HepG2 (cell line): ENCODE measurements around the gene STARD13. TPM values are rescaled to one million over a fixed set of nuclear protein-coding genes. Genes with fewer than 3 reads are reported as not detected.

Experiments
- CBX1 ChIP-seq: IDR thresholded peaks from one replicate; pipeline ENCODE4 v1.6.1; 2016; ENCODE audit warnings: antibody characterized with exemption, low read depth
- CREB1 ChIP-seq, 2 experiments: fragments of 450-650 bp in 1 of 2; IDR thresholded peaks; 2 replicates each; pipeline ENCODE4 v1.6.1; 2016 to 2017; ENCODE audit warnings: control low read depth in 1 of 2, mild to moderate bottlenecking in 1 of 2, missing compliant biosample characterization in 1 of 2, missing genetic modification characterization in 1 of 2
- GTF3A ChIP-seq: sonication (generic); formaldehyde crosslinking; conservative IDR thresholded peaks from 2 replicates; pipeline ENCODE4 v1.4.0; 2020; ENCODE audit warnings: mild to moderate bottlenecking, missing genetic modification reagents
- HDAC6 ChIP-seq: fragments of 200-600 bp; sonication (generic); IDR thresholded peaks from 2 replicates; pipeline ENCODE4 v1.7.0; 2017; ENCODE audit warnings: mild to moderate bottlenecking, antibody characterized with exemption, low read length, low read depth
- HNF4A ChIP-seq: sonication (generic); formaldehyde crosslinking; IDR thresholded peaks from 2 replicates; pipeline ENCODE4 v1.4.0; 2020; ENCODE audit warnings: missing genetic modification reagents
- NONO ChIP-seq, 2 experiments: fragments of 450-650 bp in 1 of 2; sonication (generic) in 1 of 2; formaldehyde crosslinking in 1 of 2; IDR thresholded peaks in 1 of 2; conservative IDR thresholded peaks in 1 of 2; 2 replicates each; pipeline versions ENCODE4 v1.6.1 to v1.8.0; 2017 to 2022; ENCODE audit warnings: mild to moderate bottlenecking in 1 of 2, missing genetic modification reagents in 1 of 2, moderate library complexity in 1 of 2
- NR0B2 ChIP-seq: sonication (generic); formaldehyde crosslinking; IDR thresholded peaks from 2 replicates; pipeline ENCODE4 v1.4.0; 2020; ENCODE audit warnings: mild to moderate bottlenecking, missing genetic modification reagents
- RARA ChIP-seq: IDR thresholded peaks from 2 replicates; pipeline ENCODE4 v1.6.1; 2016; ENCODE audit warnings: missing genetic modification reagents, missing compliant biosample characterization
- SATB2 ChIP-seq: sonication (generic); formaldehyde crosslinking; IDR thresholded peaks from 2 replicates; pipeline ENCODE4 v1.5.0; 2020; ENCODE audit warnings: missing genetic modification reagents
- STAG1 ChIP-seq: sonication (generic); formaldehyde crosslinking; IDR thresholded peaks from 2 replicates; pipeline ENCODE4 v1.4.0; 2020; ENCODE audit warnings: missing genetic modification reagents
- ZFP41 ChIP-seq: sonication (generic); formaldehyde crosslinking; IDR thresholded peaks from 2 replicates; pipeline ENCODE4 v1.4.0; 2020; ENCODE audit warnings: mild to moderate bottlenecking, missing genetic modification reagents, borderline replicate concordance
- ZNF24 ChIP-seq: fragments of 450-650 bp; IDR thresholded peaks from 2 replicates; pipeline ENCODE4 v1.6.1; 2017; ENCODE audit warnings: antibody characterized with exemption, mild to moderate bottlenecking
- ZNF367 ChIP-seq: sonication (generic); formaldehyde crosslinking; IDR thresholded peaks from 2 replicates; pipeline ENCODE4 v1.4.0; 2020; ENCODE audit warnings: missing genetic modification reagents, borderline replicate concordance
- ZNF670 ChIP-seq: sonication (generic); formaldehyde crosslinking; IDR thresholded peaks from 2 replicates; pipeline ENCODE4 v1.8.0; 2022; ENCODE audit warnings: mild to moderate bottlenecking, missing genetic modification reagents, borderline replicate concordance
- ZNF737 ChIP-seq: sonication (generic); formaldehyde crosslinking; IDR thresholded peaks from 2 replicates; pipeline ENCODE4 v1.5.0; 2020; ENCODE audit warnings: missing genetic modification reagents, mild to moderate bottlenecking, borderline replicate concordance
- polyA plus RNA-seq, 8 experiments: library from polyadenylated mRNA; depleted of rRNA in 3 of 8; stranded (reverse) in 7 of 8; unstranded in 1 of 8; fragments of >200 nt; fragmentation: Illumina TruSeq in 4 of 8; extraction: Trizol in 4 of 8; gene quantifications; 2 replicates each; pipeline versions ENCODE4 v1.2.1 to v1.2.3, GENCODE V29; 2011 to 2016; ENCODE audit warnings: low read depth in 4 of 8, missing spikeins in 1 of 8, mixed read lengths in 1 of 8; ENCODE audit not compliant: insufficient read depth in 1 of 8
- total RNA-seq, 5 experiments: library from RNA; depleted of rRNA; stranded (reverse); fragments of >200 nt; fragmentation: Illumina TruSeq; extraction: Trizol; gene quantifications; 2 replicates each; pipeline ENCODE4 v1.2.3, GENCODE V29; 2016; ENCODE audit warnings: low read depth in 1 of 5
- TF ChIP-seq, protein P1 (sequence below): sonication (generic); formaldehyde crosslinking; IDR thresholded peaks from 2 replicates; pipeline ENCODE4 v1.8.1; 2022; ENCODE audit warnings: mild to moderate bottlenecking, missing genetic modification reagents
- TF ChIP-seq, protein P2 (sequence below): sonication (generic); formaldehyde crosslinking; IDR thresholded peaks from 2 replicates; pipeline ENCODE4 v1.4.0; 2020; ENCODE audit warnings: missing genetic modification reagents, borderline replicate concordance
- TF ChIP-seq, protein P3 (sequence below): sonication (generic); formaldehyde crosslinking; IDR thresholded peaks from 2 replicates; pipeline ENCODE4 v1.4.0; 2020; ENCODE audit warnings: missing genetic modification reagents

STARD13 gene
- total and polyA plus RNA-seq, 2 of the 13 experiments (the other 11 are each of a cell fraction or from before 2014, with no cell fraction given): 12.8 to 14.3 TPM

- TF ChIP-seq, protein P1, sequence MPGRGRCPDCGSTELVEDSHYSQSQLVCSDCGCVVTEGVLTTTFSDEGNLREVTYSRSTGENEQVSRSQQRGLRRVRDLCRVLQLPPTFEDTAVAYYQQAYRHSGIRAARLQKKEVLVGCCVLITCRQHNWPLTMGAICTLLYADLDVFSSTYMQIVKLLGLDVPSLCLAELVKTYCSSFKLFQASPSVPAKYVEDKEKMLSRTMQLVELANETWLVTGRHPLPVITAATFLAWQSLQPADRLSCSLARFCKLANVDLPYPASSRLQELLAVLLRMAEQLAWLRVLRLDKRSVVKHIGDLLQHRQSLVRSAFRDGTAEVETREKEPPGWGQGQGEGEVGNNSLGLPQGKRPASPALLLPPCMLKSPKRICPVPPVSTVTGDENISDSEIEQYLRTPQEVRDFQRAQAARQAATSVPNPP: 0 out of 2 replicates have a peak, but pooled peaks have one; percentile 28
- no peak for TF ChIP-seq GTF3A (CRISPR knock-in tag)
- no peak for TF ChIP-seq ZNF24
- TF ChIP-seq NR0B2 (CRISPR knock-in tag): no peak
- TF ChIP-seq, protein P2, sequence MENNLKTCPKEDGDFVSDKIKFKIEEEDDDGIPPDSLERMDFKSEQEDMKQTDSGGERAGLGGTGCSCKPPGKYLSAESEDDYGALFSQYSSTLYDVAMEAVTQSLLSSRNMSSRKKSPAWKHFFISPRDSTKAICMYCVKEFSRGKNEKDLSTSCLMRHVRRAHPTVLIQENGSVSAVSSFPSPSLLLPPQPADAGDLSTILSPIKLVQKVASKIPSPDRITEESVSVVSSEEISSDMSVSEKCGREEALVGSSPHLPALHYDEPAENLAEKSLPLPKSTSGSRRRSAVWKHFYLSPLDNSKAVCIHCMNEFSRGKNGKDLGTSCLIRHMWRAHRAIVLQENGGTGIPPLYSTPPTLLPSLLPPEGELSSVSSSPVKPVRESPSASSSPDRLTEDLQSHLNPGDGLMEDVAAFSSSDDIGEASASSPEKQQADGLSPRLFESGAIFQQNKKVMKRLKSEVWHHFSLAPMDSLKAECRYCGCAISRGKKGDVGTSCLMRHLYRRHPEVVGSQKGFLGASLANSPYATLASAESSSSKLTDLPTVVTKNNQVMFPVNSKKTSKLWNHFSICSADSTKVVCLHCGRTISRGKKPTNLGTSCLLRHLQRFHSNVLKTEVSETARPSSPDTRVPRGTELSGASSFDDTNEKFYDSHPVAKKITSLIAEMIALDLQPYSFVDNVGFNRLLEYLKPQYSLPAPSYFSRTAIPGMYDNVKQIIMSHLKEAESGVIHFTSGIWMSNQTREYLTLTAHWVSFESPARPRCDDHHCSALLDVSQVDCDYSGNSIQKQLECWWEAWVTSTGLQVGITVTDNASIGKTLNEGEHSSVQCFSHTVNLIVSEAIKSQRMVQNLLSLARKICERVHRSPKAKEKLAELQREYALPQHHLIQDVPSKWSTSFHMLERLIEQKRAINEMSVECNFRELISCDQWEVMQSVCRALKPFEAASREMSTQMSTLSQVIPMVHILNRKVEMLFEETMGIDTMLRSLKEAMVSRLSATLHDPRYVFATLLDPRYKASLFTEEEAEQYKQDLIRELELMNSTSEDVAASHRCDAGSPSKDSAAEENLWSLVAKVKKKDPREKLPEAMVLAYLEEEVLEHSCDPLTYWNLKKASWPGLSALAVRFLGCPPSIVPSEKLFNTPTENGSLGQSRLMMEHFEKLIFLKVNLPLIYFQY (CRISPR knock-in tag): peak; percentile 73; the same call in 1 of the 2 replicates
- no peak for TF ChIP-seq HDAC6
- TF ChIP-seq CBX1: peak; percentile 27
- TF ChIP-seq NONO (IDR thresholded peaks at IDR 0.05): no peak
- peak; percentile 69; the same call in 1 of the 2 replicates for TF ChIP-seq NONO (CRISPR knock-in tag; conservative IDR thresholded peaks at IDR 0.05)
- TF ChIP-seq CREB1 (IDR thresholded peaks at IDR 0.05): peak; percentile 38
- peak; percentile 70 for TF ChIP-seq CREB1 (CRISPR knock-in tag; IDR thresholded peaks at IDR 0.05)
- TF ChIP-seq ZNF367 (CRISPR knock-in tag): no peak
- TF ChIP-seq RARA (CRISPR knock-in tag): peak; percentile 99
- TF ChIP-seq SATB2: no peak
- no peak for TF ChIP-seq ZNF737 (CRISPR knock-in tag)
- peak; percentile 99 for TF ChIP-seq HNF4A (CRISPR knock-in tag)
- peak; percentile 20; the same call in 1 of the 2 replicates for TF ChIP-seq STAG1 (CRISPR knock-in tag)
- TF ChIP-seq, protein P3, sequence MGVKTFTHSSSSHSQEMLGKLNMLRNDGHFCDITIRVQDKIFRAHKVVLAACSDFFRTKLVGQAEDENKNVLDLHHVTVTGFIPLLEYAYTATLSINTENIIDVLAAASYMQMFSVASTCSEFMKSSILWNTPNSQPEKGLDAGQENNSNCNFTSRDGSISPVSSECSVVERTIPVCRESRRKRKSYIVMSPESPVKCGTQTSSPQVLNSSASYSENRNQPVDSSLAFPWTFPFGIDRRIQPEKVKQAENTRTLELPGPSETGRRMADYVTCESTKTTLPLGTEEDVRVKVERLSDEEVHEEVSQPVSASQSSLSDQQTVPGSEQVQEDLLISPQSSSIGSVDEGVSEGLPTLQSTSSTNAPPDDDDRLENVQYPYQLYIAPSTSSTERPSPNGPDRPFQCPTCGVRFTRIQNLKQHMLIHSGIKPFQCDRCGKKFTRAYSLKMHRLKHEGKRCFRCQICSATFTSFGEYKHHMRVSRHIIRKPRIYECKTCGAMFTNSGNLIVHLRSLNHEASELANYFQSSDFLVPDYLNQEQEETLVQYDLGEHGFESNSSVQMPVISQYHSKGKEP (CRISPR knock-in tag): no peak
- TF ChIP-seq ZNF670 (CRISPR knock-in tag): no peak
- TF ChIP-seq ZFP41 (CRISPR knock-in tag): no peak
Measured at GRCh38 chr13:33125821-33126570, 159.6 kb downstream of the STARD13 start (continued).
